ENCODE results near the gene CIZ1. TPM values are rescaled to one million over a fixed set of nuclear protein-coding genes. Genes with fewer than 3 reads are reported as not detected.

CIZ1 gene
- total RNA-seq, 2 experiments from 2014 or later, result 79.5 to 82.8 TPM

DNA sequence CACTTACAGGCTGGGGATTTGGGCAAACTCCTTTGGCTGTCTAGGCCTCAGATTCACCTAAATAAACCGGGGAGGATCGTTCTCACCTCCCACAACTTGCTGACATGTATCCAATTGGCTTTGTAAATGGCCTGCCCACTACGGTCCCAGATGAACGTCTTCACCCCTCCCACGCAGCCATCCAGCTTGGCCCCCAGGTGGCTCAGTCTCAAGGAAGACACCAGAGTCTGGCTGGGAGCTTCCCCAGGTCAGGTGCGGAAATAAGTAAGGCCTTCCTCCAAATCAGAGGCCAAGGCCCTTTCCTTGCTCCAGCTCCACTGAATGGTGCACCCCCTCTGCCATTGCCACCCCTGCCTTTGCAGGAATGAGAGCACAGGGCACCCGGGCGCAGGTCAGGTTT lies 11.4 kb downstream of the CIZ1 start:
- H3K27me3 Mint-ChIP-seq (ENCODE audit: low read depth), result no peaks in the 10 kb centered on the region
- H3K27ac Mint-ChIP-seq, result no peak overlapping the region
- DNase-seq, result no peak
- no peak overlapping the region for H3K4me3 Mint-ChIP-seq
- intact Hi-C loops (cut with micrococcal nuclease), result no loop called here
- peaks cover 2% of the 10 kb centered on the region for H3K4me1 Mint-ChIP-seq (ENCODE audit: low read depth)
- peaks cover 31% of the 10 kb centered on the region for H3K36me3 Mint-ChIP-seq (ENCODE audit: low read depth)
- CTCF ChIA-PET, result interaction anchor here (0.6 kb wide), 1 partner anchor 15 kb away, joined by 5 read pairs; no protein-coding TSS in a partner anchor
- peaks cover 4% of the 10 kb centered on the region for H3K9me3 Mint-ChIP-seq

DNA sequence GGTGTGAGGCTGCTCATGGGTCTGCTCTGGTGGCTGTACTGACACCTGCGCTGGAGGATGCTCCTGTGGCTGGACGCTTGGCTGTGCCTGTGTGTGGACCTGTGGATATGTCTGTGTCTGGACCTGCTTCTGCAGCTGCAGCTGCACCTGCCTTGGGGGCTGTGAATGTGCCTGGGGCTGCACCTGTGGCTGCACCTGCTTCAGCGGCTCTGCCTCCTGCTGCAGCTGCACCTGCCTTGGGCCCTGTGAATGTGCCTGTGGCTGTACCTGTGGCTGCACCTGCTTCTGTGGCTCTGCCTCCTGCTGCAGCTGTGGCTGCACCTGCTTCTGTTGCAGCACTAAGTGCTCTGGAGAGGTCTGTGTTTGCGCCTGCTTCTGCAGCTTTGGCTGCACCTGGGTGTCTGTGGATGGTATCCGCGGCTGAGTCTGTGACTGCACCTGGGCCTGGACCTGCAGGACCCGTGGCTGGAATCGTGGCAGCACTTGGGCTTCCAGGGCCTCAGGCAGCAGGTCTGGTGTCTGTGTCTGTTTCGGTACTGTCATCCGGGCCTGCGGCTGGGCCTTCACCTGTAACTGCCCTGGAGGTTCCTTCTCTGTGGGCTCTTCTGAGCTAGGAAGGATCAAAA lies 12.5 kb downstream of the CIZ1 start:
- CTCF ChIA-PET, result no interaction called here
- H3K9me3 Mint-ChIP-seq, result peaks cover 4% of the 10 kb centered on the region
- H3K4me1 Mint-ChIP-seq (ENCODE audit: low read depth), result peaks cover under 1% of the 10 kb centered on the region
- no peak for DNase-seq
- H3K27me3 Mint-ChIP-seq (ENCODE audit: low read depth), result no peaks in the 10 kb centered on the region
- no peak overlapping the region for H3K27ac Mint-ChIP-seq
- H3K36me3 Mint-ChIP-seq (ENCODE audit: low read depth), result peaks cover 31% of the 10 kb centered on the region
- intact Hi-C loops (cut with micrococcal nuclease), result no loop called here
- no peak overlapping the region for H3K4me3 Mint-ChIP-seq

DNA sequence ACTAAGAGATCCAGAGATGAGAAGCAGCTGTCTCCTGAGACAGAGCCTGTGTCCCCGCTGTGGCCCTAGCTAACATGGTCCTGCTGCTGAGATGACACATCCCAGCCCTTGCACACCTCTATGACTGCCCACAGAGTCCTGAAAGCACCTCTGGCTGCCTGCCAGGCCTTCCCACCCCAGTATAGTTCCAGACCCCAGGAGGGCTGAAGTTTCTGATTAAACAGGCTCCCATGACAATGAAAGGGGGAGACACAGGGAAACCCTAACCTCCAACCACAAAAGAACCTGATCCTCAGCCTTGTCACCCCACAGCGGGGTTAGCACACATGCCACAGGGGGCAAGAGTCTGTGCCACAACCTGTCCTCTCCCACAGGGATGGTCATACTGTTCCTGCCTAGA lies 15.6 kb downstream of the CIZ1 start:
- peaks cover 23% of the 10 kb centered on the region for H3K36me3 Mint-ChIP-seq (ENCODE audit: low read depth)
- H3K4me1 Mint-ChIP-seq (ENCODE audit: low read depth), result no peaks in the 10 kb centered on the region
- no peak overlapping the region for H3K27ac Mint-ChIP-seq
- peaks cover 4% of the 10 kb centered on the region for H3K9me3 Mint-ChIP-seq
- no peak for DNase-seq
- intact Hi-C loops (cut with micrococcal nuclease), result no loop called here
- H3K4me3 Mint-ChIP-seq, result no peak overlapping the region
- no peaks in the 10 kb centered on the region for H3K27me3 Mint-ChIP-seq (ENCODE audit: low read depth)
- CTCF ChIA-PET, result interaction anchor here (1.1 kb wide), 1 partner anchor 15 kb away, joined by 4 read pairs; the partner anchor contains the start of gene CIZ1

DNA sequence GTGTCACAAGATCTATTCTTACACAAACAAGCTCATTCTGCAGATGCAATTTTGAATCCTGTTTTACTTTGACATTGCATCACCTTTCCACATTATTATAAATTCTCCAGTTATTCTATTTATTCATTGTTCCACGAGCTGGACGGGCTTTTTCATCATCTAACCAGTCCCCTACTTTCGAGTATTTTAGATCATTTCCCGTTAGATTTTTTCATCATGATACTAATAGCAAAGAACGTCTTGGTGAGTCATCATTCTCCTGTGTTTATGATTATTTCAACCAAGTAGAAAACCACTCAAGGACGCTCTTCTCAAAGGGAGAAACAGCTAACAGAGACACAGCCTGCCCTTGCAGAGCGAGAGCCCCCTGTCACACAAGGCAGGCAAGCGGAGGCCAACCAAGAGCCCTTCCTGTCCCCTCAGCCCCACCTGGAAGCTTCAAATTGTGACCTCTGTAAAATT lies 16.2 kb downstream of the CIZ1 start:
- intact Hi-C loops (cut with micrococcal nuclease), result no loop called here
- Mint-ChIP-seq H3K4me3 (no peak overlapping the region), H3K27me3 (ENCODE audit: low read depth) (no peaks in the 10 kb centered on the region), H3K27ac (no peak overlapping the region), H3K36me3 (ENCODE audit: low read depth) (peaks cover 17% of the 10 kb centered on the region), H3K9me3 (peaks cover 4% of the 10 kb centered on the region), H3K4me1 (ENCODE audit: low read depth) (no peaks in the 10 kb centered on the region)
- CTCF ChIA-PET, result interaction anchor here (1.1 to 1.3 kb wide), 2 partner anchors 8 to 16 kb away, joined by 3 to 4 read pairs; partner anchors contain the start of gene CIZ1
- no peak for DNase-seq

DNA sequence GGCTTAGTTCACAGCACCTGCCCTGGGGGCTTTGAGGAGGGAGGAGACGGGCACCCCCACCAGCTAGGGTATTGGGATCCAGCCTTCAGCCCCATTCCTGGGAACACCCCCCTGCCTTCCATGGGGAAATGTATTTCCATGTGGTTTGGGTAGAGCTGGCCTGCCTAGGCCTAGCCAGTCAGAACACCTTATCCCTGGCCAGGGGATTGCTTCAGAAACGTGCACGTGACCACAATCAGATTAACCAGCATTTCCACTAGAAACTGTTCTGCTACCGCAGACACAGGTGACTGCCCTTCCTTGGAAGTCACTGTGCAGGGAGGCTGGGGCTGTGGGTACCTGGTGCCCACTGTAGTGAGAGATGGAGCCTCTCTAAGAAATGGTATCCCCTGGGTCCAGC lies 17.3 kb downstream of the CIZ1 start:
- Mint-ChIP-seq H3K4me1 (ENCODE audit: low read depth) (no peaks in the 10 kb centered on the region), H3K9me3 (peaks cover 2% of the 10 kb centered on the region), H3K27ac (no peak overlapping the region), H3K27me3 (ENCODE audit: low read depth) (no peaks in the 10 kb centered on the region), H3K36me3 (ENCODE audit: low read depth) (peaks cover 9% of the 10 kb centered on the region), H3K4me3 (no peak overlapping the region)
- intact Hi-C loops (cut with micrococcal nuclease), result no loop called here
- DNase-seq, result no peak
- CTCF ChIA-PET, result interaction anchor here (0.7 to 1.3 kb wide), 2 partner anchors 9 to 463 kb away, joined by 3 read pairs; no protein-coding TSS in a partner anchor

DNA sequence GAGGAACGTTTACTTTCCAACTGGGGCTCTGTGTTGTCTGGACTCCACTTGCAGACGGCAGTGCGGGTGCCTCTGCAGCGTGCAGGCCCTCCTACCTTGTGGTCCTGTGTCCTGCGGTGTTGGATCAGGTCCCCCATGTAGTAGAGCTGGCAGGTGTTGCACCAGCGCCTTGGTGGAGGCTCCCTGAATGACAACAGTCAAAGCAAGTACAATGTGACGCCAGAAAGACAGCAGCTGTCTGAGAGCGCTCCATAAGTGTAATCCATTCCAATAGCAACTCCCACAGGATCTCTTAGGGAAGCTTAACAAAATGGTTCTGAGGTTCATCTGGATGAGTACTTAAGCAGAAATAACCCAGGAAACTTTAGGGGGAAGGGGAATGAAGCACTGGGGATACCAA lies 21.4 kb downstream of the CIZ1 start:
- peaks cover 8% of the 10 kb centered on the region for H3K36me3 Mint-ChIP-seq (ENCODE audit: low read depth)
- CTCF ChIA-PET, result interaction anchor here (0.8 kb wide), 1 partner anchor 20 kb away, joined by 3 read pairs; no protein-coding TSS in a partner anchor
- no peaks in the 10 kb centered on the region for H3K9me3 Mint-ChIP-seq
- H3K4me1 Mint-ChIP-seq (ENCODE audit: low read depth), result no peaks in the 10 kb centered on the region
- H3K27me3 Mint-ChIP-seq (ENCODE audit: low read depth), result no peaks in the 10 kb centered on the region
- intact Hi-C loops (cut with micrococcal nuclease), result no loop called here
- H3K27ac Mint-ChIP-seq, result no peak overlapping the region
- no peak overlapping the region for H3K4me3 Mint-ChIP-seq
- DNase-seq, result no peak

DNA sequence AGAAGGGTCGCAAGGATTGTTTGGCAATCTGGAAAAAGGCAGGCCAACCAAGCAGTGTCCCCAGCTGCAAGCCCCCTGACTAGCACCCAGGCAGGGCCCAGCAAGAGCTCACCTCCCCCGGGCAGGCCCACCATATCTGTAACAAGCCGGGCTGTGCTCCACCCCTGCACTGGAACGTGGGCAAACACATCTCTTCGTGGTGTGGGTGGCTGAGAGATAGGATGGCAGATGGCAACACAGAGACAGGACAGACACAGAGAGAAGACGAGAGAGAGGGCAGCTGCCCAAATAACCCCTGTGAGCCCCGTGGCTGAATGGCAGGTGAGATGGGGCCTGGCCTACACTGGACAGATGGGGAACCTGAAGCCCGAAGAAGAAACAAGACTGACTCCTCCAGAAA lies 21.9 kb downstream of the CIZ1 start:
- no peak overlapping the region for H3K27ac Mint-ChIP-seq
- intact Hi-C loops (cut with micrococcal nuclease), result no loop called here

DNA sequence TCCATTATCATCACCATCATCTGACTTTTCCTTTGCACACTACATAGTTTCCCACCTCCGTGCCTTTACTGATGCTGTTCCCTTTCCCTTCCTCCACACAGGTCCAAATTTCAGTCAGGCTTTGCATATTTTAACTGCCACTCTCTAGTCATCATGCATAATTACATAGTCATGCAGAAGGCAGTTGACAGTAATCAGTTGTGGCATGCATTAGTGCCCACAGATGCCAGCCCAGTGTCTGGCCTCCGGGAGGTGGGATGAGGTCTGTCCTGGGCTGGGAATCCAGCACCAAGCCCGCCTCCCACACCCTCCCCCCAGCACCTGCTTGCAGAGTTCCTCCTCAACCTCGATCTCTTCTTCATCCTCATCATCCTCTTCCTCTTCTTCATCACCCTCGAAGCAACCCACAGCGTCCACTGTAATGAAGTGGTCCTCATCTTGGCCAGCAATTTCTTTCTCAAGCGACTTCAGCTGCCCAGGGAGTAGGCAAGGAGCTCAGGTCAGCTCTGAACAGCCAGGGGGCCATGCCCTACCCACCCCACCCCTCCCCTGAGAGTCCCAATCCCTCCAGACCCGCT lies 22.6 kb downstream of the CIZ1 start:
- Mint-ChIP-seq H3K36me3 (ENCODE audit: low read depth) (peaks cover 13% of the 10 kb centered on the region), H3K4me1 (ENCODE audit: low read depth) (no peaks in the 10 kb centered on the region), H3K27ac (no peak overlapping the region), H3K9me3 (no peaks in the 10 kb centered on the region), H3K27me3 (ENCODE audit: low read depth) (no peaks in the 10 kb centered on the region), H3K4me3 (no peak overlapping the region)
- intact Hi-C loops (cut with micrococcal nuclease), result no loop called here
- no peak for DNase-seq
- CTCF ChIA-PET, result no interaction called here

More for the DNA sequence above, 21.9 kb downstream of the CIZ1 start:
- CTCF ChIA-PET, result no interaction called here
- DNase-seq, result no peak
- H3K27me3 Mint-ChIP-seq (ENCODE audit: low read depth), result no peaks in the 10 kb centered on the region
- peaks cover 9% of the 10 kb centered on the region for H3K36me3 Mint-ChIP-seq (ENCODE audit: low read depth)
- no peaks in the 10 kb centered on the region for H3K9me3 Mint-ChIP-seq
- H3K4me1 Mint-ChIP-seq (ENCODE audit: low read depth), result no peaks in the 10 kb centered on the region
- no peak overlapping the region for H3K4me3 Mint-ChIP-seq

DNA sequence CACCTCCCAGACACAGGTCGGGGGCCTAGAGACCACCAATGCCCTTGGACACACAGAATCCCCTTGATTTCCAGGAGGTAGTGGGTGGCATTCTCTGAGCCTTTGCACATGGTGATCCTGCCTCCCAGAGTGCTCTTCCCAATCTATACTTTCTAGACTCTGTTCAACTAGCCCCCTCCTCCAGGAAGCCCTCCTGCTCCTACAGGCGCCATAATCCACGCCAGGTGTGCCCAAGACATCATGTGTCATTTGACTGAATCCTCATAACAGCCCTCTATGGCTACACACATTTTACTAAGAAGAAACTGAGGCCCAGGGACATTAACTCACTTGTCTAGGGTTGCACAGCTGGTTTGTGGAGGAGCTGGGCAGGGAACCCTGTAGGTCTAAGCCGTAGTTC lies 24.2 kb downstream of the CIZ1 start:
- H3K36me3 Mint-ChIP-seq (ENCODE audit: low read depth), result peaks cover 17% of the 10 kb centered on the region
- CTCF ChIA-PET, result no interaction called here
- H3K27ac Mint-ChIP-seq, result no peak overlapping the region
- H3K9me3 Mint-ChIP-seq, result no peaks in the 10 kb centered on the region
- H3K4me1 Mint-ChIP-seq (ENCODE audit: low read depth), result peaks cover 3% of the 10 kb centered on the region
- H3K4me3 Mint-ChIP-seq, result no peak overlapping the region
- H3K27me3 Mint-ChIP-seq (ENCODE audit: low read depth), result no peaks in the 10 kb centered on the region
- no peak for DNase-seq
- intact Hi-C loops (cut with micrococcal nuclease), result no loop called here

DNA sequence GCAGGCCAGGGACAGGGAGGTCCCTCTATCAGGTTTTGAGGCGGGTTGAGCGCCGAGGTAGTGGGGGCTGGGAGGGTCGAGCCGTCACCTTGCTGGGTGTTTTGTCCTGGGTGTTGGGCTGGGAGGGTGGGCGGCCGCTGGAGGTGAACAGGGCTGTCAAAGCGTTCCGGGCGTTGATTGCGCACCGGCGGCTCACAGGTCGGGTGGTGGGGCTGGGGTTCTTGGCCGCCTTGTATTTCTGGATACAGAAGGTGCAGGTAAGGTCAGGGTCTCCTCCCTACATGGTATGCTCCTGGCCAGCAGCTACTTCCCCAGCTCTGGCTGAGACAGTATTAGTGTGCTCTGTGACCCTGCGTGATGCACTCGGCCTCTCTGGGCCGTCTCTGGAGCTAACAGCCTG lies 25.2 kb downstream of the CIZ1 start:
- Mint-ChIP-seq H3K4me1 (ENCODE audit: low read depth) (peaks cover 6% of the 10 kb centered on the region), H3K27me3 (ENCODE audit: low read depth) (no peaks in the 10 kb centered on the region), H3K27ac (no peak overlapping the region), H3K4me3 (no peak overlapping the region), H3K36me3 (ENCODE audit: low read depth) (peaks cover 17% of the 10 kb centered on the region), H3K9me3 (no peaks in the 10 kb centered on the region)
- no peak for DNase-seq
- intact Hi-C loops (cut with micrococcal nuclease), result no loop called here
- CTCF ChIA-PET, result no interaction called here

DNA sequence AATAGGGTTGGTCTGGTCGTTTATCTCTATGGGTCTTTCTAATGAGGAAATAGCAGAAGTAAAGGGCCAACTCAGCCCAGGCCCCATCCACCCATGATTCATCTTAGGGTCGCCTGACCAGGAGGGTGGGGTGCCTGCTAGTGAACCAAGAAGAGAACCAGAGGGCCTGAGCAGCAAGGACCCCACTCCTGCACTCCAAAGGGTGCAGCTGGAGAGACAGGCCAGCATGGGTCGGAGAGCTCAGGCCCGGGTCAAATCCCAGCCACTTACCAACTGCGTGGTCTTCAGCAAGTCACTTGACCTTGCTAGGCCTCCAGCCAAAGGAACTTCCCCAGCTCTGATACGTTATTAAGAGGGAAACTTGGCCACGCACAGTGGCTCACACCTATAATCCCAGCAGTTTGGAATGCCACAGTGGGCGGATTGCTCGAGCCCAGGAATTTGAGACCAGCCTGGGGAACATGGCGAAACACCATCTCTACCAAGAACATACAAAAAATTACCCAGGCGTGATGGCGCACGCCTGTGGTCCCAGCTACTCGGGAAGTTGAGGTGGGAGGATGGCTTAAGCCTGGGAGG lies 27.0 kb downstream of the CIZ1 start:
- peaks cover 16% of the 10 kb centered on the region for H3K36me3 Mint-ChIP-seq (ENCODE audit: low read depth)
- no peak overlapping the region for H3K4me3 Mint-ChIP-seq
- H3K4me1 Mint-ChIP-seq (ENCODE audit: low read depth), result peaks cover 13% of the 10 kb centered on the region
- no peak for DNase-seq
- peak overlapping the region; percentile 36 for H3K27ac Mint-ChIP-seq
- intact Hi-C loops (cut with micrococcal nuclease), result loop anchor here (5.0 kb wide), 1 partner anchor 158 kb away; the partner anchor contains the start of genes COQ4 and TRUB2
- no peaks in the 10 kb centered on the region for H3K27me3 Mint-ChIP-seq (ENCODE audit: low read depth)
- no peaks in the 10 kb centered on the region for H3K9me3 Mint-ChIP-seq
- CTCF ChIA-PET, result no interaction called here

DNA sequence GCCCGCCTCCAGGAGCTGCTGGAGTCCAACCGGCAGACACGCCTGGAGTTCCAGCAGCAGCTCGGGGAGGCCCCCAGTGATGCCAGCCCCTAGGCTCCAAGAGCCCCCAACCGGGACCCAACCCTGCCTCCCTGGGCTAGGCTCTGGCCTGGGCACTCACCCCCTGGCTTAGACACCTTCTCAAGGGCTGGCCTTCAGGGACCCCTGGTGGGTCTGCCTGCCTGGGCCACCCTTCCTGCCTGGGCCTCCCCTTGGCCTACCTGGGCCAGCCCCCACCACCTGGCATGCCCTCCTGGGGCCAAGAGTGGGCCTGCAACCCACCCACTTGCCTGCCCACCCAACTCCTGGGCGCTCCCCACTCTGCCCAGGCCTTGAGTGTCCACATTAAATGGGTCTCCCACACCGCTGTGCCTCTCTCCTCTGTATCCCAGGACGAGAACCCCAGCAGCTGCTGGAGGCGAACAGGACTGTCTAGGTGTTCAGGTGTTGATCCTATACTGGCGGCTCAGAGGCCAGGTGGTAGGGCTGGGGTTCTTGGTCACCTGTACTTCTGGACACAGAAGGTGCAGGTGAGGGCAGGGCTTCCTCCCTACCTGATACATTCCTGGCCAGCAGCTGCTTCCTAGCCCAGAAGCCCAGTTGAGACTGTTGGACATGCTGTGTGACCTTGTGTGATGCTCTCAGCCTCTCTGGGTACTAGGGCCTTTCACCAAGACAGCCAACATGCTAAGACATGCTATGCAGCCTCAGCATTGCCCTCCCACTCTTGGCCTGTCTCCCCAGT lies 27.7 kb downstream of the CIZ1 start:
- Mint-ChIP-seq H3K4me3 (no peak overlapping the region), H3K9me3 (no peaks in the 10 kb centered on the region), H3K4me1 (ENCODE audit: low read depth) (peaks cover 16% of the 10 kb centered on the region), H3K36me3 (ENCODE audit: low read depth) (peaks cover 16% of the 10 kb centered on the region), H3K27me3 (ENCODE audit: low read depth) (no peaks in the 10 kb centered on the region), H3K27ac (peak overlapping the region; percentile 36)
- CTCF ChIA-PET, result no interaction called here
- intact Hi-C loops (cut with micrococcal nuclease), result loop anchor here (5.0 kb wide), 1 partner anchor 159 kb away; the partner anchor contains the start of genes COQ4 and TRUB2
- DNase-seq, result no peak

All from activated naive CD4-positive, alpha-beta T cell treated with anti-CD3 and anti-CD28 coated beads for 36 hours (primary cell).